Coronary artery (tissue), 2 donors: Measurements from ENCODE around the gene RFFL.
A peak's percentile ranks its signal among the peaks of the same experiment; 100 is the strongest.

Experiments used
- DNase-seq: peaks from one replicate; pipeline ENCODE4 v3.0.0-alpha.2; 2017; ENCODE audit warnings: low spot score
- H3K27ac ChIP-seq, 2 donors: fragments of 200-600 bp; sonication (generic); one replicate each; pipeline ENCODE4 v1.5.1; 2016 to 2019
- H3K4me3 ChIP-seq: fragments of 200-600 bp; sonication (generic); 2 replicates; pipeline ENCODE4 v1.5.1; 2016; ENCODE audit warnings: mild to moderate bottlenecking, moderate library complexity
- CTCF ChIP-seq: fragments of 200-600 bp; sonication (generic); IDR thresholded peaks from one replicate; pipeline ENCODE4 v1.5.1; 2019; ENCODE audit warnings: antibody characterized with exemption

RFFL gene

GRCh38 chr17:35053204-35053603 lies 10.3 kb downstream of the RFFL start:
- no peak for TF ChIP-seq CTCF
- no peak for DNase-seq
- Histone ChIP-seq H3K27ac (no peak overlapping the region), H3K4me3 (no peak overlapping the region)

GRCh38 chr17:35052780-35053179 lies 10.7 kb downstream of the RFFL start:
- no peak for DNase-seq
- Histone ChIP-seq H3K27ac (no peak overlapping the region), H3K4me3 (no peak overlapping the region)
- TF ChIP-seq CTCF = no peak

GRCh38 chr17:35052241-35052610 lies 11.3 kb downstream of the RFFL start:
- no peak for DNase-seq
- Histone ChIP-seq H3K27ac (peak overlapping the region in 1 of 2 donors; percentile 38), H3K4me3 (no peak overlapping the region)
- no peak for TF ChIP-seq CTCF

DNA sequence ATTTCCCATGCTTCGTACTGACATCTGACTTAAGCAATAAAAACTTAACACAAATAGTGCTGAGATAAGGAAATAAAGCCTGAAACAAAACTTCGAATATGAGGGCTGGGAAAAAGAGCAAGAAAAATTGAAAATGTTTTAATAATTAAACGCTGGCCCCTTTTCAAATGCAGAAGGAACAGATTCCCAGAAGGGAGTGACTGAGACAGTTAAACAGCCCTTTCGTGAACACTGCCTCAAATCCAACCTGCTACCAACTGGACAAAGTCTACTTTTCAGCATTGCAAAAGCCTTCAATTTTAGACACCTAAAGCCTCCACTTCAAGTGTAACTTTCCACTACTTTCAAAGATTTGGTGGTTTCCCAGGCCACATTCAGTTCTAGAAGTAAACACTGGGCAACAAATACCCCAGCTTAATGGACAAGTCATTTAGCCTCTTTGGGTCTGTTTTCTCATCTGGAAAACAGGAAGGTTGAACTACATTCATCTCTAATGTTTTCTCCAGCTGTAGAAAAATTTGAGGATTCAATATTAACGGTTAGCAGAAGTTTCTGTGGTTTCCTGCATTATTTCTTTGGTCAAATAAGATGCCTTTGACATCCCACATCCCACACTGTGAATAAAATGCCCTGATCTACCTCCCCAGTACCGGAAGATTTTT lies 11.8 kb downstream of the RFFL start:
- no peak overlapping the region for H3K4me3 ChIP-seq
- no peak for TF ChIP-seq CTCF
- DNase-seq = no peak
- H3K27ac ChIP-seq = peak overlapping the region; percentile 22 to 38

GRCh38 chr17:35051183-35051578 lies 12.3 kb downstream of the RFFL start:
- peak overlapping the region; percentile 22 to 38 for H3K27ac ChIP-seq
- H3K4me3 ChIP-seq = no peak overlapping the region
- no peak for DNase-seq
- no peak for TF ChIP-seq CTCF

DNA sequence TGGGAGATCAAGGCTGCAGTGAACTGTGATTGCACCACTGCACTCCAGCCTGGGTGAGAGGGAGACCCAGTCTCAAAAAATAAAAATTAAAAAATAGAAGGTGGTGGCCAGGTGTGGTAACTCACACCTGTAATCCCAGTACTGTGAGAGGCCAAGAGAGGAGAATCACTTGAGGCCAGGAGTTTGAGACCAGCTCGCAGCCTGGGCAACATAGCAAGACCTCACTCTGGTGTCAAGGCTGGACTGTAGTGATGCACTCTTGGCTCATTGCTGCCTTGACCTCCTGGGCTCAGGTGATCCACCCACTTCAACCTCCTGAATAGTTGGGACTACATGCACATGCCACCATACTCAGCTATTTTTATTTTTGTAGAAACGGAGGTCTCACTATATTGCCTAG lies 13.3 kb downstream of the RFFL start:
- Histone ChIP-seq H3K4me3 (no peak overlapping the region), H3K27ac (no peak overlapping the region)
- DNase-seq = no peak
- no peak for TF ChIP-seq CTCF

- no peak for TF ChIP-seq CTCF
- DNase-seq = no peak
- Histone ChIP-seq H3K27ac (no peak overlapping the region), H3K4me3 (no peak overlapping the region)
These were observed 14.7 kb downstream of the RFFL start for GRCh38 chr17:35048685-35049379.
